T47D (cell line): ENCODE measurements around the gene ABCG1.

Experiments
- DNase-seq, 2 experiments: peaks; one replicate each; pipeline versions ENCODE4 v3.0.0 to v3.0.0-alpha.2; 2011 to 2012; ENCODE audit warnings: low read depth in 1 of 2, low spot score in 1 of 2
- JUND ChIP-seq: IDR thresholded peaks from 2 replicates; pipeline ENCODE4 v1.6.1; 2012; ENCODE audit warnings: low read depth
- in situ Hi-C: cut with HindIII; loops from 2 replicates; pipeline ENCODE4 v1.10.0; 2016; ENCODE audit warnings: low sequenced_read_pairs, low pct_unique_long_range_greater_than_20kb

The ABCG1 gene

DNA sequence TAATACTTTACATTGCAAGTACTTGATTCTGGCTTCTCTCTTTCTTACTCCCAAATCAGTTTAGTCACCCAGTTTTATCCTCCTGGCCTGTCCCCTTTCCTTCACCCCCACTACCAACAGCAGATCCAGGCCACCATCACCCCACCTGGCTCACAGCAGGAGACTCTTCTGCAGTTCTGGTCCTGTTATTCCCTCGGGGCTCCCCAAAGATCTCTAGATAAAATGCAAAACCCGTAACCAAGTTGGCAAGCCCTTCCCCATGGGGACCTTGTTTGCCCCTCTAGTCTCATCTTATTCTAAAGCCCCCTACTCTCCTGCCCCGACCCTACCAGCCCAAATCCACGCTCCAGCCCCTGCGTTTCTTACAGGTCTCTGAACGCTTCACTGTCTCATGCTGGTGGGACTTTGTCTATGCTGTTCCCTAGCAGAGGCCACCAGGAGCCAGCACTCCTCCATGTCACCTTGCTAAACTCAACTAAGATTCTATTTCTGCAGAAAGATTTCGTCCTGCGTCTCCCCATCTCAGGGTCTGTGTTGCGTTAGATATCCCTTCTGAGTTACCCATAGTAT, 4.0 kb downstream of the ABCG1 start:
- DNase-seq, result no peak
- in situ Hi-C loops, result no loop called here
- no peak for TF ChIP-seq JUND

DNA sequence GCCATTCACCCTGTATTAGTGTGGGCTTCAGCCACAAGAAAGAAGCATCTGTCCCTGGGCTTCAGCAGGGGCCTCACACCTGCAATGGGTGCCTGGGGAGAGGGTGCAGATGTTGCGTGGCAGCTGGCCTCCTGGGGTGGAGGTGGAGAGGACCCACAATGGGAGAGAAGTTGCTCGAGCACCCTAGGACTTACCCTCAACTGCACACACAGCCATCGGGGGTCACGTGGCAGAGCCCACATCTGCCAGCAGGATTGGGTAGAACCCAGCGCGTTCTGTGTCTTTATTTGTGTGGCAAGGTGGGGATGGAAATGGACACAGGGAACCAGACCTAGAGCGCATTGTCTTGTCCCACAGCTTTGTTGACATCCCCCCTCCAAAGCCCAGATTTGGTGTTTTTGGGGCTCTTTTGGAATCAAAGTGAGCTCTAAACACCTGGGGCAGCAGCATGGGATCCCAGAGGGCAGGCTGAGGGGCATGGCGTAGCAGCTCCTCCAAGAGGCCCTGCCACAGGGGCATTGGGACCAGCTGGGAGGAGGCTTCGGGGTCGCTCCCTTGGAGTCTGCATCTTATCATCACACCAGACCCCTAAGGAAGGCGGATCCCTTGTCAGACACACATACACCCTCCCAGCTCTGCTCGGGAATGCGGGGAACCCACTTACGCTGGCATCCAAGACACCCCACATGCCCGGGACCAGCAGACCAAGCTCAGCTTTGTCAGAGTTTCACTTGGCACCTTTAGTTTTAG, 5.1 kb downstream of the ABCG1 start:
- DNase-seq, result no peak
- TF ChIP-seq JUND, result no peak
- in situ Hi-C loops, result no loop called here

DNA sequence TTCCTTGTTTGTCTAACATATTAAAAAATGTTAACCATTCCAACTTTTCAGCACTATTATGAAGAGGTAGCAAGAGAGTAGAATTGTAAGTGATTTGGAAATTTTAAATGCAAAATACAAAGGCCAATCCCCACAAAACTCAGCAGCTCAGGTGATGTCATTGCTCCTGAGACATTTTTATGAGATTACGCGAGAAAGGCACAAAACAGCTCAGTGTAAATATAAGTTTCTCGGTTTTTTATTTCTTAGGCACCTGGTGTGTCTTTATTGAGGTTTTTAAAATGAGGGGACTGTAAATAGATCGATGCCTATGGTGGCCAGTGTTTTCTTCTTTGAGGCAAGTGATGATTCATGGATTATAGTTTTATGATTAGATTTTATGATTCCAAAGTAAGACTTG, 6.1 kb downstream of the ABCG1 start:
- in situ Hi-C loops, result no loop called here
- TF ChIP-seq JUND, result no peak
- DNase-seq, result no peak

DNA sequence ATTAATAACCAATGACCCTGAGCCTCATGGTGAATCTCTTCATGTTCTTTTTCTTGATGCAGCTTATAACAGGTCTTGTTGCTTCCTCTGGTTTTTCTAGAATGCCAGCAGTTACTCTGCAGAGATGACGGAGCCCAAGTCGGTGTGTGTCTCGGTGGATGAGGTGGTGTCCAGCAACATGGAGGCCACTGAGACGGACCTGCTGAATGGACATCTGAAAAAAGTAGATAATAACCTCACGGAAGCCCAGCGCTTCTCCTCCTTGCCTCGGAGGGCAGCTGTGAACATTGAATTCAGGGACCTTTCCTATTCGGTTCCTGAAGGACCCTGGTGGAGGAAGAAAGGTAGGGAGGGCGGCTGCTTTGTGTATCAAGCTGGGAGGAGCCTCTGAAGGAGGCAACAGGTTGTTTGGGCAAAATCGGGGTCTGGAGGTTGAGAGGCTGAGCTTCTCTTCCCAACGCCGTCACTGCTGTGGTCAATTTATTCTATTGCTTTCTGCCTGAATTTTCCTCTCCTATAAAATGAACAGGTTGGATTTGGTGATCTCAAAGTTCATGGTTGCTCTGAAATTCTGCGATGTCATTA, 6.7 kb downstream of the ABCG1 start:
- TF ChIP-seq JUND, result no peak
- in situ Hi-C loops, result no loop called here
- no peak for DNase-seq

DNA sequence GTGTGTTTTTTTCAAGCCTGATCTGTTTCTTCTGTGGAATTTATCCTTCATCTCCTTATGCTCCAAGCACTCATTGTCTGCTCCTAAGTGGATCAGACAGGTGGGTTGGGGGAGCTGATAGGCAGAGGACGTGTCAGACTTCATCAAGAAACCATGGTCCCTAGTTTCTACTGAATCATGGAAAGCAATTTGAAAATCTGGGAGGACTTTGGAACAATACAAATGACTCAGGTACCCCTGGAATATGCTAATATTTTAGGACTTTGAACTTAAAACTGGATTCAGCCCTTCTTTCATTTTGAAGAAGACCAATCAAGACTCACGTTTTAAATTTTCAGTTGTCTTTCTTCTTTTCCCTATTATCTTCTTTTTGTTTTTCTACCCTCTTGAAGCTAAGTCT, 7.7 kb downstream of the ABCG1 start:
- DNase-seq, result no peak
- in situ Hi-C loops, result no loop called here
- TF ChIP-seq JUND, result no peak

DNA sequence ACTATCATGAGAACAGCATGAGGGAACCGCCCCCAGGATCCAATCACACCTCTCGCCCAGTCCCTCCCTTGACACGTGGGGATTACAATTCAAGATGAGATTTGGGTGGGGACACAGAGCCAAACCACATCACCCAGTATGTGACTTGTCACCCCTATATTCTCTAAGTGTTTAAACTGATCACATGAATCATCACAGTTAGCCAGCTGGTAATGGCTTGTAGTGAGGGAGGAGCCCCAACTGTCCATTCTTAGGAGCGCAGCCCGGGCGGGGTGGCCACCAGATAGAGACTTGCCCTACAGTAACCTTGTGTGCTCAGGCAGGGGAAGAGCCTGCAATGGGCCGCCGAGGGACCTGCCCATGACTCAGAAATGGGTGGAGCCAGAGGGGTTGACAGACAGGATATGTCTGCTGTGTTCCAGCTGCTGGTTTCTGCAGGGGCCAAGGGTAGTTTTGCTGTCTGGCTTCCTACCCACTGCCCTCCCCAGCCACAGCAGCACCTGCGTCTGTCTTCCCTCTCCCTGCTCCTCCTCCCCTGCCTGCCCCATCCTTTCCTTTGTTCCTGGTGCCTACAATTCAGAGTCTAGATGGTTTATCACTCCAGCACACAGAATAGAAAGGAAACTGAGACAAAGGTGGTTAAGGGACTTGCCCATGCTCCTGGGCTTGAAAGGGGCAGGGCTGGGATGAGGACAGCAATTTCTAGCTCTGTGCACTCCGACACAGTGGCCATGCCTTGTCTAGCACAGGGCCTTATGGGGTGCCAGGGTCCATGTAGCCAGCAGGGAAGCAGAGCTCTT, 9.2 kb downstream of the ABCG1 start:
- peak in 1 of 2 experiments; percentile 29 for DNase-seq

DNA sequence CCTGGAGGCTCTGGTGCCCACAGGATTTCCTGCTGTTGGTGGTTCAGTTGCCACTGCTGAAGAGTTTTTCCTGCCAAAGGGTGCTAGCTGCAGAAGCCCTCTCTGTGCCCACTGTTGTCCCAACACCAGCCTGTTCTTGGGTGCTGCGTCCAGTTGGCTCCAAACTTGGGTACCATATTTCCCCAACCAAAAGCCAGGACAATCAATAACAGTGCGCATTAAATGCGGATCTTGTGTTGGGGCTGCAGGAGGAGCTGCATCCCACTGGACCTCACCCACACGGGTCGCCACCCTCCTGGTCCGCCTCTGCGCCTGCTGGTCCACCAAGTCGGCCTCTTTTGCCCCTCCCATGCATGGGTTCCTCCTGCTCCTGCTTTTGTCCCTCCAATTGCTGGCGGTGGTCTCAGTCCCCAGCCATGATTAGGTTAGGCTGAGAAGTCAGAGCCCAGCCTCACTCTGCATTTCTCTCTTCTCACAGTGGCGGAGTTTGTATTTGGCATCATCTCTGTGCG, 9.8 kb downstream of the ABCG1 start:
- TF ChIP-seq JUND, result no peak
- no peak for DNase-seq
- in situ Hi-C loops, result no loop called here

More for the DNA sequence above, 9.2 kb downstream of the ABCG1 start:
- no peak for TF ChIP-seq JUND
- in situ Hi-C loops, result no loop called here

DNA sequence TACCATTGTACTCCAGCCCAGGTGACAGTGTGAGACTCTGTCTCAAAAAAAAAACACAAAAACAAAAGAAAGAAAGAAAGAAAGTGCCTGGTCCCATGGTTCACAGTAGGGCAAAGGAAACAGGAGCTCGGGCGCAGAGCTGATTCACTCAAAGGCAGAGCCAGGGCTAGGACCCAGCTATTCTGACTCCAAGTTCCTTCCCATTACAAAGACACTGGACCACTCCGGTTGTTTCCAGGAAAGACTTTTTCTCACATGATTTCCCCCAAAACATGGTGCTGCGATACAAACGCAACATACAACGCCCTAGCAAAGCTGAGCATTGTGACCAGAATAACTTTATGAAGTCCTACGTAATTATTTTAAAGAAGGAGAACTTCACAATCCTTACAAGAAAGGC, 10.7 kb downstream of the ABCG1 start:
- DNase-seq, result no peak
- in situ Hi-C loops, result no loop called here
- TF ChIP-seq JUND, result no peak

DNA sequence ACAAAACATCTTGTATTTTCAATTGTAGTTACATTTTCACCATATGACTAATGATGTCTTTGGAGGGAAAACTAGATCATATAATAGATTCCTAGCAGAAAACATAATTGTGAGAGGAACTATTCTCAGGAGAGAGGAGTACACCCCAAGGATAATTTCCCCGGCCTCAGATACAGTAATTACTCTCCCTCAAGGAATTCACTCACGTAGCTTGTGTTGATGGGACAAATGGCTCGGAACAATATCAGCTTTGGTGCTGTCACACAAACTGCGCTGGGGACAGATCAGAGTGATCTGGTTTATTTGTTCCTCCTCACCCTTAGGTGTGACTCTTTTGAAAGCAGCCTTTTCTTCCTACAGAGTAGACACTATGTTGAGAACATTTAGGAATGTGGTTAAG, 11.2 kb downstream of the ABCG1 start:
- DNase-seq, result no peak
- TF ChIP-seq JUND, result no peak
- in situ Hi-C loops, result no loop called here

DNA sequence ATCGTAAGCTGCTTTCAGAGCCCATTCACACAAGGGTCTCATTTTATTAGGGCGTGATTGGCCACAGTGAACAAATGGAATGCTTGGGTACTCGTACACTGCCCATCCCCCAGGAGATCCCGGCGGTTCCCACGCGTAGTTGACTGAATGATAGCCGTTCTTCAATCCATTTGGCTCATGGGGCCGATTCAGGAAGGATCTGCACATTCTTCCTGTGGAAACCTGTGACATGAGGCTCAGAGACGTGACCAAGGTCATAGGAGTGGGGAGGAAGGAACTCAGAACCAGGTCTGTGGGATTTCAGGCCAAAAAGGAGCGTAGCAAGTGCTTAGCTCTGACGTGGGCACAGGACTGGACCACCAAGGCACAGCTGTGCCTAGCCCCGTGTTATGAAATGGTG, 11.7 kb downstream of the ABCG1 start:
- in situ Hi-C loops, result no loop called here
- TF ChIP-seq JUND, result no peak
- DNase-seq, result no peak

DNA sequence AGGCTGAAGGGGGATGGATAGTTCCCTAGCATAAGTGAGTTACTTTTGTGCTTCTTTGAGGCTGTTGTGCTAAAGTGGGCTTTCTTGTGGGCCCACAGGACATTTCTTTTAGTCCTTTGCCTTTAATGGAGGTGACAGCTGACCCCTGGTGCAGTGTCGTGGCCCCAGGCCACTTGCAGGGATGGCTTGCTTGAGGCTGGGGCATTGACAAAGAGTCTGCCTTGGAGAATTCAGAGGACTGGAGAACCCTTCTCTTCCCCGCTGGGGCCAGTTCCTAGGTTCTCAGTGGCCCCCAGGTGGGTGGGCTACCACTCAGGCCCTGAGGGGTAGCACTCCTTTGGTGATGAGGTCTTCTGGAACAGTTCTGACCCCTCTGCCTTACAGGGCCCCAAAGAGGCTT, 12.8 kb downstream of the ABCG1 start:
- no peak for TF ChIP-seq JUND
- DNase-seq, result no peak
- in situ Hi-C loops, result no loop called here

DNA sequence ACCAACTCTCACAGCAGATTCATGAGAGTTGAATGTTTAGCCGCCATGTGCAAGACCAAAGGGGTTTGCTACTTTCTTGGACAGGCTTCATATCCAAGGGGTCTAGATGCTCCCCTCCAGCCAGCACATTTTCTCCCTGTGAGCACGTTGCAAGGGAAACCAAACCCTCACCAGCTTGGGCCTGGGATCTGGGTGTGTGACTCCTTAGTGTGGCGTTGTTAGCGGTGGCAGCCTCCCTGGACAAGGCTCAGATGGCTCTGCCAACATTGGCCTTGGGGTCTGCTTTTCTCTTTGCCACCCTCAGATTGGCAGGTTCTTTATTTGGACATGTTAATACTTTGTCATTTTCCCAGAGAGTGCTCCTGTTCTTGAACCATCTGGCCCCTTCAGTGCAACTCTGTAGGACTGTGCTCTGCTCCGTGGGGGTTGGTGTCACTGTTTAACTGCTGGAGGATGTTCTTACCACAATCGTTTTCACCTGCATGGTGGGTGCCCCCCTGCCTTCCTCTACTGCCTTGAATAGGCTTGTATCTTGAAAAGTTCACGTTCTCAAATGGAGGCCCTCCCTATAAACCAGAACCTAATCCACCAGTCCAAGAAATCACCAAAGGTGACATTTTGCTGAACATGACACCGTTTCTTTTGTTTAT, 13.4 kb downstream of the ABCG1 start:
- TF ChIP-seq JUND, result no peak
- DNase-seq, result no peak
- in situ Hi-C loops, result no loop called here
